Posterior cingulate gyrus (tissue), 11 donors: Measurements from ENCODE around the gene GRK3.

Experiments used
- DNase-seq, 10 donors: peaks; one replicate each; pipeline versions ENCODE4 v3.0.0 to v3.0.0-alpha.2; 2020 to 2021; ENCODE audit warnings: mixed read lengths in 3 of 10
- intact Hi-C: fragments of 100-400 bp; cut with DNase I; formaldehyde crosslinking; loops from one replicate; pipeline ENCODE4 v1.15.1; 2023

GRK3 gene

GRCh38 chr22:25712661-25713400 lies 148.4 kb downstream of the GRK3 start:
- DNase-seq: no peak
- intact Hi-C loops: no loop called here

- DNase-seq: no peak
- intact Hi-C loops: no loop called here
Measured at GRCh38 chr22:25714070-25714469, 149.6 kb downstream of the GRK3 start.

- intact Hi-C loops: no loop called here
- DNase-seq: no peak
Measured at GRCh38 chr22:25714739-25715138, 150.3 kb downstream of the GRK3 start.

- intact Hi-C loops: no loop called here
- DNase-seq: no peak
Measured at GRCh38 chr22:25716637-25717036, 152.2 kb downstream of the GRK3 start.

- intact Hi-C loops: no loop called here
- DNase-seq: peak in 1 of 10 donors; percentile 44
Measured at GRCh38 chr22:25718135-25718840, 153.8 kb downstream of the GRK3 start.

GRCh38 chr22:25722223-25722622 lies 157.7 kb downstream of the GRK3 start:
- intact Hi-C loops: no loop called here
- peak in 1 of 10 donors; percentile 51 for DNase-seq

GRCh38 chr22:25722626-25723025 lies 158.2 kb downstream of the GRK3 start:
- intact Hi-C loops: no loop called here
- DNase-seq: no peak

- intact Hi-C loops: no loop called here
- no peak for DNase-seq
Measured at GRCh38 chr22:25726241-25726640, 161.8 kb downstream of the GRK3 start.

- intact Hi-C loops: no loop called here
- peak in 1 of 10 donors; percentile 57 for DNase-seq
Measured at GRCh38 chr22:25728071-25728470, 163.6 kb downstream of the GRK3 start.

- intact Hi-C loops: no loop called here
- peak in 1 of 10 donors; percentile 55 for DNase-seq
Measured at GRCh38 chr22:25729016-25729995, 164.8 kb downstream of the GRK3 start.

- intact Hi-C loops: no loop called here
- DNase-seq: no peak
Measured at GRCh38 chr22:25735650-25736049, 171.2 kb downstream of the GRK3 start.

GRCh38 chr22:25736378-25737011 lies 172.0 kb downstream of the GRK3 start:
- DNase-seq: no peak
- intact Hi-C loops: no loop called here

- intact Hi-C loops: no loop called here
- DNase-seq: no peak
Measured at GRCh38 chr22:25739659-25740344, 175.3 kb downstream of the GRK3 start.

- DNase-seq: no peak
- intact Hi-C loops: no loop called here
Measured at GRCh38 chr22:25741692-25742626, 177.5 kb downstream of the GRK3 start, which contains the start of gene MYO18B. Gene MYO18B, plus strand, starts transcription at chr22:25742188. Its CDS starts 18,905 bp downstream, at chr22:25761093.

- no peak for DNase-seq
- intact Hi-C loops: no loop called here
Measured at GRCh38 chr22:25742918-25743708, 178.6 kb downstream of the GRK3 start.

GRCh38 chr22:25744694-25745093 lies 180.2 kb downstream of the GRK3 start:
- intact Hi-C loops: no loop called here
- no peak for DNase-seq

- DNase-seq: no peak
Measured at GRCh38 chr22:25745341-25746011, 181.0 kb downstream of the GRK3 start.

More at GRCh38 chr22:25745341-25746011, 181.0 kb downstream of the GRK3 start:
- intact Hi-C loops: no loop called here
